Coronary artery (tissue), 2 donors: Measurements from ENCODE around the gene GBGT1.

Source experiments
- DNase-seq: peaks from one replicate; pipeline ENCODE4 v3.0.0-alpha.2; 2017; ENCODE audit warnings: low spot score
- H3K27ac ChIP-seq, 2 donors: fragments of 200-600 bp; sonication (generic); one replicate each; pipeline ENCODE4 v1.5.1; 2016 to 2019
- H3K4me3 ChIP-seq: fragments of 200-600 bp; sonication (generic); 2 replicates; pipeline ENCODE4 v1.5.1; 2016; ENCODE audit warnings: mild to moderate bottlenecking, moderate library complexity
- CTCF ChIP-seq: fragments of 200-600 bp; sonication (generic); IDR thresholded peaks from one replicate; pipeline ENCODE4 v1.5.1; 2019; ENCODE audit warnings: antibody characterized with exemption

Gene GBGT1

GRCh38 chr9:133111808-133112662 lies 51.7 kb downstream of the GBGT1 start:
- Histone ChIP-seq H3K27ac (peak overlapping the region in 1 of 2 donors; percentile 82), H3K4me3 (no peak overlapping the region)
- TF ChIP-seq CTCF = no peak
- no peak for DNase-seq

- no peak for TF ChIP-seq CTCF
- no peak overlapping the region for H3K4me3 ChIP-seq
- H3K27ac ChIP-seq = no peak overlapping the region
- peak; percentile 41 for DNase-seq
Measured at GRCh38 chr9:133109931-133110650, 53.6 kb downstream of the GBGT1 start.

- Histone ChIP-seq H3K4me3 (no peak overlapping the region), H3K27ac (no peak overlapping the region)
- DNase-seq = peak; percentile 70
- TF ChIP-seq CTCF = no peak
Measured at GRCh38 chr9:133108794-133109641, 54.7 kb downstream of the GBGT1 start.

- Histone ChIP-seq H3K4me3 (no peak overlapping the region), H3K27ac (no peak overlapping the region)
- peak; percentile 52 for DNase-seq
- TF ChIP-seq CTCF = no peak
Measured at GRCh38 chr9:133107961-133108793, 55.5 kb downstream of the GBGT1 start.

- TF ChIP-seq CTCF = no peak
- Histone ChIP-seq H3K27ac (no peak overlapping the region), H3K4me3 (no peak overlapping the region)
- DNase-seq = peak; percentile 40
Measured at GRCh38 chr9:133107245-133107722, 56.4 kb downstream of the GBGT1 start.
